Frontal cortex (tissue), 4 donors: Measurements from ENCODE around the gene CBX2. TPM values are rescaled to one million over a fixed set of nuclear protein-coding genes. Genes with fewer than 3 reads are reported as not detected.

Source experiments
- DNase-seq, 2 donors: peaks; one replicate each; pipeline ENCODE4 v3.0.0; 2012; ENCODE audit warnings: low spot score in 2 of 2
- FAIRE-seq: peaks from 2 replicates; lab custom pipeline; 2012; peaks lifted over from hg19 to GRCh38; lab: Jason Lieb, UNC
- total RNA-seq: library from RNA; depleted of rRNA; stranded (reverse); fragments of >200 nt; gene quantifications from one replicate; pipeline ENCODE4 v1.2.3, GENCODE V29; 2014
- donor health status: control.
- donor health status: control.
- donor health status: control.

Gene CBX2
- total RNA-seq, 1 donor from 2014 or later, result 6.1 TPM

DNA sequence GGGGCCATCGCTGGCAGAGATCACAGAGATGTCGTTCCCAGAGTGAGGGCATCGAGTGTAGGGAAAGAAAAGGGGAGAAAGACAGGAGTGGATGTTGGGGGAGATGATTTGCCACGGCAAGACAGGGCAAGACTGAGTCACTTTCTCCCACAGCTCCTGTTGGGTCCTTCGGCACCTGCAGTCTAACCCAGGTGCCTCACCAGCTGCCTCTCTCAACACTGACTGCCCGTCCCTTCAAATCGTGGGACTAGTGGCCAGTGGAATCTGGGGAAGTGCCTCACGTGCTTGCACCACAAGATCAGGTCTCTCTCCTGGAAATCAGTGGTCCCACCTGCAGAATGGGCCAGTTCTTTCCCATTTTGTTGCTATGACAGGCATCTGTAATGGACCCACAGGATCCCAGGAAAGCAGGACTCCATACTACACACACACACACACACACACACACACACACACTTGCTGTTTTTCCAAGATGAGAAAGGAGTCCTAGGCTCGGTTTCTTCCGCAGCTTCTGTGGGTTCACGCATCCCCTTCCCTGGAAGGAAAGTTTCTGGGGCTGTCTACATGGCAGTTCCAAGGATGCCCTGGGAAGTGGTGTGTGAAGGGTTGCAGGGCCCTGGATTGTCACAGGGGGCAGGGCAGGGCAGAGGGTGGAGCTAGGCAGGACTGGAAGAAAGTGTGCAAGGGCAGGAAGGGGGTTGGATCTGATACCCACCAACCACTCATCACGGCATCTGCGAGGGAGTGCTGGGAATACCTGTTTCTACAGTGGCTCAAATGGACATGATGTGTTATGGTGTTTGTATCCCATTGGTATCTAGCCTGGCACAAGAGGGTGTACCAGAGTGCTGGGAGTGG lies 29.1 kb downstream of the CBX2 start:
- no peak for FAIRE-seq
- DNase-seq, result no peak

- DNase-seq (no peak), FAIRE-seq (no peak)
Observed at GRCh38 chr17:79808763-79809529, 31.0 kb downstream of the CBX2 start.

DNA sequence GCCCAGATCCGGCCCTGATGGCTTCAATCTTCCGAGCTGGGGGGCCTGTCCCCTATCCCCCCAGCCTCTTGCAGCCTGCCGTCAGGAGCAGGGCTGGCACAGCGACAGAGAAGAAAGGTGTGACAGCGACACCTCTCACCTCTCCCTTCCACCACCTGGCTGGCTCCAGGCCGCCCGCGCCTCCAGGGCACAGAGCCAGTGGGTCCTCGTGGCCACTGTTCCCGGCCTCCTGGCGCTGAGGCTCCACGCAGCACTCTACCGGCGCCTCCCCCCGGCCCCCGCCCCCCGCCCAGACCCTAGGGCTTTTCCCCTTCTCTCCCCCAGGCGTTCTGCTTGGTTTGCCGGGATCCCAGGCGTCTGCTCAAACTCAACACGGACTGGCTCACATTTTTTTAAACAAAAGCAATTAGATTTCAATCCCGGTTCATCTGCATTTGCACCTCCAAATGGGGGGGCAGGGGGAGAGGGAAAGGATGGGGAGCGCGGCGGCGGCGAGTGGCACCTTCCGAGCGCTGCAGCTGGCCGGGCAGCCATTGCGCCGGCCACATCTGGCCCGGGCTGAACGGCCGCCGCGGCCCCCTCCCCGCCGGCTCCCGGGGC lies 31.7 kb downstream of the CBX2 start:
- FAIRE-seq (no peak), DNase-seq (no peak)

DNA sequence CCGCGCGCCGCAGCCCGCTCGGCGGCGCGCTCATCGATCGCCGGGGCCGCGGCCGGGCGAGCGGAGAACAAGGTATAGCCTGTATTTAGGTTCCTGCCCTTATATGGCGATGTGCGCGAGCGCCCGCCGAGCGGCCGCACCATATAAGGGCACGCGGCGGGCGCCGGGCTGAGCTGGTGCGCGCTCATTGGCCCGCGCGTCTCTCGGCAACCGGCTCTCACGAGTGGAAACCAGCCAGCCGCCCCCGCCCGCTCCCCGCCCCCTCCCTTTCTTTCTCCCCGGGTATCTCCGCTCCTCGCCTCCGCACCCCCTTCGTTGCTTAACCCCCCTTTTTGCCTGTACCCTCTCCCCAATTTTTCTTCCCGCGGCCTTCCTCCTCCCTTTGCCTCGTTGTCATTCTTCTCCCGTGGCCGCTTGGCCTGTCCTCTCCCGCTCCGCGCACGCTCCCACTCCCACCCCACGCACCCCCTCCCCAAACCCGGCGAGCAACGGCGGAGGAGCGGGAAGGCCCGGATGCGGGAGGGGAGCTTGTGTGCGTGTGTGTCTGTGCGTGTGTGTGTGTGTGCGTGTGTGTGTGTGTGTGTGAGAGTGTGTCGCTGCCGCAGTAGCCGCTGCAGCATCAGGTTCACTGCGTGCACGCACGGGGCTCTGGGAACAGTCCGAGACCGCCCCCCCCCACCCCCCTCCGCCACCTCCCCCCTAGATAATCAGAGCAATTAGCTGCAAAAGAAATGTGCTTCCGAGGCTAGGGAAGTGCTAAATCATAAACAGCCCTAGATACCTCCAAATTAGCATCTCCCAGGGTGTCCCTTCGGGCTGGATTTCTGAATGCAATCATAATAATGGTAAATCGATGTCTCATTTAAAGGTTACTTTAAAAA lies 32.4 kb downstream of the CBX2 start:
- FAIRE-seq (no peak), DNase-seq (peak; percentile 92 to 97)

GRCh38 chr17:79811011-79811867 lies 33.3 kb downstream of the CBX2 start:
- FAIRE-seq (no peak), DNase-seq (peak; percentile 67 to 82)

- FAIRE-seq, result no peak
Observed at GRCh38 chr17:79811868-79812352, 34.0 kb downstream of the CBX2 start.

DNA sequence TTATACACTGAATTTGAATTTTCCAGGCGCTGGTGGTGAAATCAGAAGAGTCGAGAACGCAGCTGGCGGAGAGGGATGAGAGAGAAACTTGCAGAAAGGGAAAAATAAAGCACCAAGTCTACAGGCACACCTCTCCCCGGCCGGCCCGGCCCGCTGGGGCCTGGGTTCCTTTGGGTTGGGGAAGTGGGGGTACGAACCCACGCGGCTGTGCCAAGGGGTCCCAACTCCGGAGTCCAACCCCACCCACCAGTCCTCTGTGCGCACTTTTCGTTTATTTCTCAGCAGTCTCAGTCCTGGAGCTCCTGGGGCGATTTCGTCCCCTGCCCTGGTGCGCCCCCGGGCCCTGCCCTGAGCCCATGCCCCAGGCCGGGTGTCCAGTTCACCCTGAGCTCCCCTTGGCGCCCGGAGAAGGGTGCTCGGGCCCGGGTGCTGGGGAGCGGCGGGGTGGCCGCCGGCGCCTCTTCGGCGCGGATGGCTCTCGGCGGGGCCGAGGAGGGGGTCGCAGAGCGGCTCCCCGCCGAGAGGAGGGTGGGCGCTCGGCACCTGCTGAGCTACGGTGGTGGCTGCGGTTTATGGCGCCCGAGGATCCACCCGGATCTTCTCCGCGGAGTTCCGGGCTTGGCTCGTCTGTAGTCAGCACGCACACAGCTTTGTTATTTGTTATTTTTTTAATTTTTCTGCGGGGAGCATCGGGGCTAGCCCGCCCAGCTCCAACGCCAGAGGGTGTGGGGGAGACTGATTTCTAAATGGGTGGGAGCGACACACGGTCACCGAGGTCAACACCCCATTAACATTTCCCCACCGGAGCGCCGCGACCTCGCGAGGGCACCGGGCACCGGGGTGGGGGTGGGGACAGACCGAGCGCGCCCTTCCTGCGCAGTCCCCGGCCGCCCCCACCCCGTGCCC lies 34.7 kb downstream of the CBX2 start:
- FAIRE-seq, result no peak
- peak in 1 of 2 donors; percentile 59 for DNase-seq

More at GRCh38 chr17:79811868-79812352, 34.0 kb downstream of the CBX2 start:
- no peak for DNase-seq

DNA sequence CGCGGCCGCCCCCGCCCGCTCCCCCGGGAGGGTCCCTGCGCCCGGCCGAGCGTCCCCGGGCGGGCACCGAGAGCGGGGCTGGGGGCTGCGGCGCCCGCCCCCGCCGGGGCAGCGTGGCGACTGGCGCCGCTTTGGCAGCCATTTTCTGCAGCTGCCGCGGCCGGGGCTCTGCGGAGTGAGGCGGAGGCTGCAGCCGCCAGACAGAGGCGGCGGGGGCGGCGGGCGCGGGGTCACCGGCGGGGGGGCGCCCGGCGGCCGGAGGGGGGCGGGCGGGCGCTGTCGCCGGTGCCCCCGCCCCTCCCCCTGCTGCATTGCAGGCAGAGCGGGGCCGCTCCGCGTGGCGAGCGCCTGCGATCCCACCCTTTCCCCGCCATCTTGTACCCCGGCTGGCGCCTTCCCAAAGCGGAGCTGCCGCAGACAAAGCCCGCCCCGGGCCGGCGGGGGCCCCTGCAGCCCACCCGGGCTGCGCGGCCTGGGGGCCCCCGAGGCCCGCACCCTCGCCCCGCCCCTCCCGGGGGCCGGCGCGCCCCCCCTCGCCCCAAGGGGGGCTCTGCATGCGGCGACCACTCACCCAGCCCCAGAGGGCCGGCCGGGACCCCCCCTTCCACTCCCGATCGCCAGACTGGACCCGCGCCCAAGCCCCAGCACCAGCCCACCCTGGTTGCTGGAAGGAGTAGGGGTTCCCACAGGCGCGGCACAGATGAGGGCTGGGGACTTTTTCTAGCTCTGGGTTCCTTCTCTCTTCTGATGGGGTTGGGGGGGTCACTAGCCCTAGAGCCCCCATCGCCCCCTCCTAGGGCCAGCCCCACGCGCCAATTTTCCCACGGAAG lies 35.6 kb downstream of the CBX2 start:
- DNase-seq, result peak in 1 of 2 donors; percentile 71
- FAIRE-seq, result no peak

DNA sequence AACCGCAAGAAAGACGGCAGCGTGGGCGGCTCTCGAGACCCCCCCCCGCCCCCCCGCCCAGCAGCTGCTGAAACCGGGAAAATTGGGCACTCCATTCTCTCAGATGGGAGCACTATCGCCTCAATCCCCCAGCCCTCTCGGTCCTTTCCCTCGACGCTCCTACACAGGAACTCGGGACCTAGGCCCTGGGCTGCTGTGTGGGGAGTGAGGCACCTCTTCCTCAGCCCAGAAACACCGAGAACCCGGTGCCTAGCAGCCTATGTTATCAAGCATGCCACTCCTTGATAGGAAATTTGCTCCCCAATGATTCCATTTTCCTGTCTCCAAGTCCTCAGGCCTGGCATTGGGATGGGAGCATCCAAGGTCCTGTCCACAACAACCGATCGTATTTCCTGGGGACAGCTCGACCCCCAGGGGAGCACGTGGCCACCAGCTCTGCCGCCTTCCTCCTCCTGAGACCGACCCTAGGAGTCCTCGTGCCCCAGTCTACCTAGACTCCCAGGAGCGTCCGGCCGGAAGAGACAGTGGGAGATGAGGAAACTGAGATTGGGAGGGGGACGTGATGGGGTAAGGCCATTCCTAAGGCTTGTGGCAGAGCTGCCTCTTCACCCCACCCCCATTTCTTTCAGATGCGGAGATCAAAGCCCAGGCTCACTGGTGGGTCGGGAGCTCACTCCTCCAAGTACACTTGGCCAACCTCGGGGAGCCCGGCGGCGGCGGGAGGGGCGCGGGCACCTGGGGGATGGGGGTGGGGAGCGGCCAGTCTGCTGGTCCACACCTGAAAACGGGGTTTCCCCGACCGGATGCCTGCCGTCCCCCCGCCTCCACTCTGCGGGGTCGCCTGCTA lies 36.4 kb downstream of the CBX2 start:
- peak in 1 of 2 donors; percentile 51 for DNase-seq
- FAIRE-seq, result no peak

DNA sequence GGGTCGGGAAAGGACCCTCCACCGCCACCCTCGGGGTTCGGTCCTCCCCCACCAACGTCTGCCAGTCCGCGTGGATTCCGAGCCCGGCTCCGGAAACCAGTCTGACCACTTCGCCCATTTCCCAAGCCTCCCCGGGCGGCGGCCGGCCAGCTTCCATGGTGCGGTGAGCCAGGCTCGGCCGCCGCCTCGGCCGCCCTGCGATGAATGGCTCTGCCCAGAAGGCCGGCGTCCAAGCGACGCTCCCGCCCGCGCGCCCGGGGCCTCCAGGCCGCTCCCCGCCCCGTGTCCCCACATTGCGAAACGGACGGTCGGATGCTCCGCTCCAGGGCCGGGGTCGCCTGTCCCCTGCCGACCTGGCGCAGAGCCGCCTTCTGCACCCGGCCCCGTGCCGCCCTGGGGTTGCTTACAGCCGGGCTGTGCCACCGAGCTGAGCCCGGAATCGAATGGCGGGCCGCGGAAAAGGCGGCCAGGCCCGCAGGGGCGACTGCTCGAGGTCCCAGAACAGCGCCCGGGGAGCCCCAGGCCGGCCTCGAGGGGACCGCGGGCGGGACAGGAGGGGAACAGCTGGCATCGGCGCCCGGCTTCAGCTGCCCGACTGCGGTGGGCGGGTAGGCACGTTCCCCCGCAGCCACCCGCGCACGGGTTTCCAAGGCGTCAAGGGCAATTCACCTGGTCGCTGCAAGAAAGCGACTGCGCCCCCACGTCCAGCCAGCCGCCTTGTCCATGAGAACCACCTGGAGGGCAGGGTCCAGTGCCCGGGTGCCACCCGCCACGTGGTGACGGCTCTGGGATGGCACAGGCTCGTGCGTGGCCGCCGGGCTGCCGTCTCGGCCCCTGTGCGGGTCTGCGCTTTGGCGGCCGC lies 37.3 kb downstream of the CBX2 start:
- no peak for FAIRE-seq
- DNase-seq, result peak in 1 of 2 donors; percentile 70

- peak in 1 of 2 donors; percentile 31 for DNase-seq
- FAIRE-seq, result no peak
Observed at GRCh38 chr17:79815836-79816461, 38.0 kb downstream of the CBX2 start.

- no peak for DNase-seq
- no peak for FAIRE-seq
Observed at GRCh38 chr17:79818026-79818758, 40.2 kb downstream of the CBX2 start.

- FAIRE-seq, result no peak
Observed at GRCh38 chr17:79819085-79819484, 41.1 kb downstream of the CBX2 start.

More at GRCh38 chr17:79819085-79819484, 41.1 kb downstream of the CBX2 start:
- no peak for DNase-seq
